NCI-H2171 (cell line): ENCODE results near the gene SRR.

ENCODE experiments used
- DNase-seq: peaks from one replicate; lab custom pipeline; 2025; lab: John Stamatoyannopoulos, UW

Gene SRR

GRCh38 chr17:2372180-2372579 is 68.4 kb downstream of the SRR start:
- DNase-seq, result no peak

GRCh38 chr17:2372681-2373080 is 68.9 kb downstream of the SRR start:
- no peak for DNase-seq

GRCh38 chr17:2373179-2373578 is 69.4 kb downstream of the SRR start:
- no peak for DNase-seq
